Measurements from ENCODE around the gene ZNF235. TPM values are rescaled to one million over a fixed set of nuclear protein-coding genes. Genes with fewer than 3 reads are reported as not detected.
A peak's percentile ranks its signal among the peaks of the same experiment; 100 is the strongest.

The ZNF235 gene
- total RNA-seq, 5 donors from 2014 or later (not counting 1 experiment from before 2014, with no cell fraction given) = 5.9 to 14.2 (median 11.4) TPM

DNA sequence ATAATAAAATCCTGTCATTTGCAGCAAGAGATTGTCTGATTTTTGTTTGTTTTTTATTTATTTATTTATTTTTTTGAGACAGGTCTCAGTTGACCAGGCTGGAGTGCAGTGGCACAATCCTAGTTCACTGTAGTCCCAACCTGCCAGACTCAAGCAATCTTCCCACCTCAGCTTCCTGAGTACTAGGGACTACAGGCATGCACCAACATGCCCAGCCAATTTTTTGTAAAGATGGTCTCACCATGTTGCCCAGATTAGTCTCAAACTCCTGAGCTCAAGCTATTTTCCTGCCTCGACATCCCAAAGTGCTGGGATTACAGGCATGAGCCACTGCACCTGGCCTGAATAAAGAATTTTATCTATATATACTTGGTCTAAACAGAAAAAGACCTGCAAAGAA is 27.5 kb downstream of the ZNF235 start:
- no peak for ATAC-seq (replicated peaks in 1 of 4)
- Mint-ChIP-seq H3K27me3 (no peaks in the 10 kb centered on the region), H3K4me3 (no peak overlapping the region), H3K9me3 (peaks cover 29 to 71% (median 61%) of the 10 kb centered on the region in 3 donors), H3K36me3 (peaks cover 74% of the 10 kb centered on the region), H3K27ac (no peak overlapping the region), H3K4me1 (no peaks in the 10 kb centered on the region)
- Histone ChIP-seq H3K9me3 (peaks cover 11% of the 10 kb centered on the region), H3K27ac (ENCODE audit: low read length) (no peak overlapping the region), H3K4me1 (ENCODE audit: control insufficient read depth in 1 of 2, extremely low read depth in 1 of 2, insufficient read depth in 2 of 2, low read length in 2 of 2) (no peaks in the 10 kb centered on the region), H3K4me3 (ENCODE audit: control insufficient read depth in 1 of 2, extremely low read depth in 1 of 2, low read length in 1 of 2) (no peak overlapping the region), H3K27me3 (replicated peaks in 1 of 2; ENCODE audit: control insufficient read depth in 2 of 2, extremely low read depth in 1 of 2, insufficient read depth in 2 of 2, low read length in 1 of 2) (no peaks in the 10 kb centered on the region), H3K36me3 (ENCODE audit: control insufficient read depth in 2 of 2, extremely low read depth in 1 of 2, insufficient read depth in 1 of 2, low read length in 1 of 2) (no peaks in the 10 kb centered on the region)
- WGBS (ENCODE audit: insufficient coverage) = no CpG with 5 or more reads among the region's 1 CpG
- DNase-seq = no peak
- CTCF ChIA-PET = no interaction called here
- POLR2A ChIA-PET = no interaction called here

DNA sequence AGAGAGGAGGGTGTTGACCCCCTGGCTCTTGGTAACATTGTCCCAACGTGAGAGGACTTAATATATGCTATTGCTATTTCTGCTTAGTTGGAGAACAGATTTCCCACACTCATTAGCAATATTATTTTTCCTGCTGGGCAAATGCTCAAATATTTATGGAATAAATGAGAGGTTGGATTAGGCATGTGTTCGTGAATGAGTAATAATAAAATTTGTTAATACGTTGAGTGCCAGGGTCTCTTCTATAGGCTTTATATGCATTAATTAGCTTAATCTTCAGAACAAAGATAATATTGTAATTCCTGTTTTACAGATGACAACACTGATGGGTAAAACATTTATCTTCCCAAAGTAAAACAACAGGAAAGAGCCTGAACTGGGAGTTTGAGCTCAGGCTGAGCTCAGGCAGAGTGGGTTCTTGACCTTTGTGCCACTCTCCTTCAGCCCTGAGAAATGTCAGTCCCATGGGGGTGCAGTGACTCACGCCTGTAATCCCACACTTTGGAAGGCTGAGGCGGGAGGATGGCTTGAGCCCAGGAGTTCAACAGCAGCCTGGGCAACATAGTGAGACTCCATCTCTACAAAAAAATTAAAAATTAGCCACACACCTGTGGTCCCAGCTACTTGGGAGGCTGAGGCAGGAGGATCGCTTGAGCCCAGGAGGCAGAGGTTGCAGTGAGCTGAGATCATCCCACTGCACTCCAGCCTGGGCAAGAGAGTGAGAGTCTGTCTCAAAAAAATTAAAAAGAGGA is 44.0 kb downstream of the ZNF235 start:
- Histone ChIP-seq H3K27ac (ENCODE audit: low read length) (no peak overlapping the region), H3K4me1 (ENCODE audit: control insufficient read depth in 1 of 2, extremely low read depth in 1 of 2, insufficient read depth in 2 of 2, low read length in 2 of 2) (peaks cover 3 to 4% of the 10 kb centered on the region in 2 experiments), H3K27me3 (replicated peaks in 1 of 2; ENCODE audit: control insufficient read depth in 2 of 2, extremely low read depth in 1 of 2, insufficient read depth in 2 of 2, low read length in 1 of 2) (no peaks in the 10 kb centered on the region), H3K36me3 (ENCODE audit: control insufficient read depth in 2 of 2, extremely low read depth in 1 of 2, insufficient read depth in 1 of 2, low read length in 1 of 2) (no peaks in the 10 kb centered on the region), H3K9me3 (peaks cover under 1% of the 10 kb centered on the region), H3K4me3 (ENCODE audit: control insufficient read depth in 1 of 2, extremely low read depth in 1 of 2, low read length in 1 of 2) (no peak overlapping the region)
- ATAC-seq (replicated peaks in 1 of 4) = no peak
- Mint-ChIP-seq H3K4me1 (peaks cover 5 to 13% (median 7%) of the 10 kb centered on the region in 3 donors), H3K36me3 (peaks cover 43% of the 10 kb centered on the region), H3K4me3 (peak overlapping the region in 1 of 3 donors; percentile 80), H3K27me3 (no peaks in the 10 kb centered on the region), H3K9me3 (peaks cover 19 to 67% (median 56%) of the 10 kb centered on the region in 3 donors), H3K27ac (no peak overlapping the region)
- ChIA-PET POLR2A (no interaction called here), CTCF (no interaction called here)
- no peak for DNase-seq
- 86% methylated on average over 1 of the region's 6 CpGs for WGBS (ENCODE audit: insufficient coverage)

GRCh38 chr19:44260343-44260681 is 44.5 kb downstream of the ZNF235 start:
- POLR2A ChIA-PET = no interaction called here
- DNase-seq (no peak), ATAC-seq (replicated peaks in 1 of 4) (no peak)
- no CpG with 5 or more reads among the region's 7 CpGs for WGBS (ENCODE audit: insufficient coverage)
- no peaks in the 10 kb centered on the region for H3K36me3 ChIP-seq (ENCODE audit: control insufficient read depth in 2 of 2, extremely low read depth in 1 of 2, insufficient read depth in 1 of 2, low read length in 1 of 2)
- Mint-ChIP-seq H3K36me3 (peaks cover 43% of the 10 kb centered on the region), H3K4me3 (peak overlapping the region; percentile 18 to 80 (median 35)), H3K27me3 (no peaks in the 10 kb centered on the region), H3K27ac (peak overlapping the region; percentile 22 to 57), H3K4me1 (peaks cover 5 to 13% (median 7%) of the 10 kb centered on the region in 3 donors), H3K9me3 (peaks cover 23 to 68% (median 58%) of the 10 kb centered on the region in 3 donors)
- H3K27me3 ChIP-seq (replicated peaks in 1 of 2; ENCODE audit: control insufficient read depth in 2 of 2, extremely low read depth in 1 of 2, insufficient read depth in 2 of 2, low read length in 1 of 2) = no peaks in the 10 kb centered on the region
- no peak overlapping the region for H3K27ac ChIP-seq (ENCODE audit: low read length)
- CTCF ChIA-PET = no interaction called here
- H3K9me3 ChIP-seq = peaks cover 3% of the 10 kb centered on the region
- peak overlapping the region in 1 of 2 donors; percentile 68 for H3K4me3 ChIP-seq (ENCODE audit: control insufficient read depth in 1 of 2, extremely low read depth in 1 of 2, low read length in 1 of 2)
- peaks cover 3 to 4% of the 10 kb centered on the region in 2 experiments for H3K4me1 ChIP-seq (ENCODE audit: control insufficient read depth in 1 of 2, extremely low read depth in 1 of 2, insufficient read depth in 2 of 2, low read length in 2 of 2)

- no CpG with 5 or more reads among the region's 2 CpGs for WGBS (ENCODE audit: insufficient coverage)
- CTCF ChIA-PET = no interaction called here
- POLR2A ChIA-PET = no interaction called here
- peak overlapping the region in 1 of 3 donors; percentile 80 for H3K4me3 Mint-ChIP-seq
- peaks cover 51% of the 10 kb centered on the region for H3K36me3 Mint-ChIP-seq
- Histone ChIP-seq H3K27me3 (replicated peaks in 1 of 2; ENCODE audit: control insufficient read depth in 2 of 2, extremely low read depth in 1 of 2, insufficient read depth in 2 of 2, low read length in 1 of 2) (no peaks in the 10 kb centered on the region), H3K36me3 (ENCODE audit: control insufficient read depth in 2 of 2, extremely low read depth in 1 of 2, insufficient read depth in 1 of 2, low read length in 1 of 2) (no peaks in the 10 kb centered on the region), H3K4me1 (ENCODE audit: control insufficient read depth in 1 of 2, extremely low read depth in 1 of 2, insufficient read depth in 2 of 2, low read length in 2 of 2) (peaks cover 3 to 4% of the 10 kb centered on the region in 2 experiments), H3K4me3 (ENCODE audit: control insufficient read depth in 1 of 2, extremely low read depth in 1 of 2, low read length in 1 of 2) (no peak overlapping the region), H3K27ac (ENCODE audit: low read length) (no peak overlapping the region), H3K9me3 (peaks cover 3% of the 10 kb centered on the region)
- no peaks in the 10 kb centered on the region for H3K27me3 Mint-ChIP-seq
- ATAC-seq (replicated peaks in 1 of 4) (no peak), DNase-seq (no peak)
- peaks cover 29 to 77% (median 68%) of the 10 kb centered on the region in 3 donors for H3K9me3 Mint-ChIP-seq
- no peak overlapping the region for H3K27ac Mint-ChIP-seq
- peaks cover 5 to 13% (median 7%) of the 10 kb centered on the region in 3 donors for H3K4me1 Mint-ChIP-seq
These were observed 45.9 kb downstream of the ZNF235 start for GRCh38 chr19:44258835-44259413.

DNA sequence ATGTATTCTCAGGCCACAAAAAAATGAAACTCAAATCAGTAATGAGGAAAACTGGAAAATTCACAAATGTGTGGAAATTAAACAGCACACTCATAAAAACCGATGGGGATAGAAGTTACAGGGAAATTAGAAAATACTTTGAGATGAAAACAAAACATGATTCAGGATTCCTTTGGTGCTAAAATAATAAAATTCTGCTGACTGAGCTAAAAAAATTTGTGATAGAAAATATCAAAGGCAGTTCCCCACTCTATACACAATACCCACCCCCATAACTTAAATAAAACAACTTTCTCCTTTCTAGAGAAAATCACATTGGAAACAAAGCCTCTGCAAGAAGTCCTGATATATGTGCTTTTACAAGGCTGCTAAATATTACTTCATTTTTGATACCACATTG is 46.7 kb downstream of the ZNF235 start:
- no peak overlapping the region for H3K4me3 Mint-ChIP-seq
- peaks cover 56% of the 10 kb centered on the region for H3K36me3 Mint-ChIP-seq
- H3K27me3 Mint-ChIP-seq = no peaks in the 10 kb centered on the region
- ATAC-seq (replicated peaks in 1 of 4) (no peak), DNase-seq (no peak)
- H3K9me3 ChIP-seq = peaks cover 3% of the 10 kb centered on the region
- peaks cover 5 to 13% (median 7%) of the 10 kb centered on the region in 3 donors for H3K4me1 Mint-ChIP-seq
- CTCF ChIA-PET = no interaction called here
- no peaks in the 10 kb centered on the region for H3K27me3 ChIP-seq (replicated peaks in 1 of 2; ENCODE audit: control insufficient read depth in 2 of 2, extremely low read depth in 1 of 2, insufficient read depth in 2 of 2, low read length in 1 of 2)
- H3K36me3 ChIP-seq (ENCODE audit: control insufficient read depth in 2 of 2, extremely low read depth in 1 of 2, insufficient read depth in 1 of 2, low read length in 1 of 2) = no peaks in the 10 kb centered on the region
- H3K27ac Mint-ChIP-seq = no peak overlapping the region
- peaks cover 30 to 79% (median 71%) of the 10 kb centered on the region in 3 donors for H3K9me3 Mint-ChIP-seq
- no CpG with 5 or more reads among the region's 1 CpG for WGBS (ENCODE audit: insufficient coverage)
- no peak overlapping the region for H3K4me3 ChIP-seq (ENCODE audit: control insufficient read depth in 1 of 2, extremely low read depth in 1 of 2, low read length in 1 of 2)
- peaks cover 3 to 4% of the 10 kb centered on the region in 2 experiments for H3K4me1 ChIP-seq (ENCODE audit: control insufficient read depth in 1 of 2, extremely low read depth in 1 of 2, insufficient read depth in 2 of 2, low read length in 2 of 2)
- no peak overlapping the region for H3K27ac ChIP-seq (ENCODE audit: low read length)
- POLR2A ChIA-PET = no interaction called here

- Mint-ChIP-seq H3K4me3 (no peak overlapping the region), H3K4me1 (peaks cover 5 to 13% (median 7%) of the 10 kb centered on the region in 3 donors), H3K9me3 (peaks cover 28 to 85% (median 76%) of the 10 kb centered on the region in 3 donors), H3K36me3 (peaks cover 66% of the 10 kb centered on the region), H3K27ac (no peak overlapping the region), H3K27me3 (no peaks in the 10 kb centered on the region)
- no peaks in the 10 kb centered on the region for H3K36me3 ChIP-seq (ENCODE audit: control insufficient read depth in 2 of 2, extremely low read depth in 1 of 2, insufficient read depth in 1 of 2, low read length in 1 of 2)
- ChIA-PET POLR2A (no interaction called here), CTCF (no interaction called here)
- no peaks in the 10 kb centered on the region for H3K27me3 ChIP-seq (replicated peaks in 1 of 2; ENCODE audit: control insufficient read depth in 2 of 2, extremely low read depth in 1 of 2, insufficient read depth in 2 of 2, low read length in 1 of 2)
- no peak for ATAC-seq (replicated peaks in 1 of 4)
- peaks cover 3 to 4% of the 10 kb centered on the region in 2 experiments for H3K4me1 ChIP-seq (ENCODE audit: control insufficient read depth in 1 of 2, extremely low read depth in 1 of 2, insufficient read depth in 2 of 2, low read length in 2 of 2)
- H3K4me3 ChIP-seq (ENCODE audit: control insufficient read depth in 1 of 2, extremely low read depth in 1 of 2, low read length in 1 of 2) = no peak overlapping the region
- DNase-seq = no peak
- H3K9me3 ChIP-seq = peaks cover 3% of the 10 kb centered on the region
- no peak overlapping the region for H3K27ac ChIP-seq (ENCODE audit: low read length)
These were observed 49.0 kb downstream of the ZNF235 start for GRCh38 chr19:44255705-44256411.

Data from T-cell (primary cell).